CD4-positive, alpha-beta T cell treated with Interleukin-4 for 1 hour (primary cell): ENCODE measurements around the gene SLC4A9.
A peak's percentile ranks its signal among the peaks of the same experiment; 100 is the strongest.
"Not testable (repeated sequence)": the region's sequence is repeated elsewhere in the genome, so short reads cannot be mapped to it uniquely, and the experiment has no call there.

ENCODE experiments used
- DNase-seq, 2 donors: peaks; one replicate each; pipeline ENCODE4 v3.0.0-alpha.2; 2020 to 2022

SLC4A9 gene

GRCh38 chr5:140401362-140402257 lies 41.6 kb downstream of the SLC4A9 start, which contains the start of gene ANKHD1:
TSS of gene ANKHD1 (plus strand) at chr5:140401833. CDS start at chr5:140401968, 135 bp downstream.
- peak; percentile 99 for DNase-seq

GRCh38 chr5:140402258-140403074 lies 42.5 kb downstream of the SLC4A9 start:
- peak; percentile 33 to 57 for DNase-seq

GRCh38 chr5:140403613-140404012 lies 43.6 kb downstream of the SLC4A9 start:
- no peak for DNase-seq

- no peak for DNase-seq
Observed at GRCh38 chr5:140408750-140409241, 48.8 kb downstream of the SLC4A9 start.

GRCh38 chr5:140413230-140413629 lies 53.2 kb downstream of the SLC4A9 start:
- DNase-seq, result no peak

- DNase-seq, result no peak
Observed at GRCh38 chr5:140417235-140417634, 57.2 kb downstream of the SLC4A9 start.

GRCh38 chr5:140418862-140419520 lies 59.0 kb downstream of the SLC4A9 start:
- no peak for DNase-seq

GRCh38 chr5:140420226-140420570 lies 60.2 kb downstream of the SLC4A9 start:
- no peak for DNase-seq

- DNase-seq, result no peak
Observed at GRCh38 chr5:140420665-140421361, 60.8 kb downstream of the SLC4A9 start.

GRCh38 chr5:140421375-140421774 lies 61.4 kb downstream of the SLC4A9 start:
- DNase-seq, result not testable (repeated sequence)

GRCh38 chr5:140423609-140424008 lies 63.6 kb downstream of the SLC4A9 start:
- no peak for DNase-seq

GRCh38 chr5:140424135-140424534 lies 64.1 kb downstream of the SLC4A9 start:
- DNase-seq, result no peak
